Endodermal cell (in vitro differentiated cells): ENCODE data around the gene PSMD1. TPM values are rescaled to one million over a fixed set of nuclear protein-coding genes. Genes with fewer than 3 reads are reported as not detected.
"Not testable (repeated sequence)": the region's sequence is repeated elsewhere in the genome, so short reads cannot be mapped to it uniquely, and the experiment has no call there.

Experiments
- DNase-seq: peaks from one replicate; pipeline ENCODE4 v3.0.0-alpha.2; 2017
- H3K27ac ChIP-seq: 2 replicates; pipeline ENCODE4 v1.5.1; 2013; ENCODE audit warnings: mild to moderate bottlenecking, low read depth, low read length, moderate library complexity
- H3K27me3 ChIP-seq: 2 replicates; pipeline ENCODE4 v1.6.1; 2013; ENCODE audit warnings: mild to moderate bottlenecking, low read length, moderate library complexity; ENCODE audit not compliant: insufficient read depth, control insufficient read depth, poor library complexity, severe bottlenecking
- H3K36me3 ChIP-seq: 2 replicates; pipeline ENCODE4 v1.7.0; 2013; ENCODE audit warnings: mild to moderate bottlenecking, low read length, moderate library complexity; ENCODE audit not compliant: control insufficient read depth, insufficient read depth
- H3K4me1 ChIP-seq: one replicate; pipeline ENCODE4 v1.7.0; 2013; ENCODE audit warnings: low read length; ENCODE audit not compliant: control insufficient read depth, insufficient read depth
- H3K4me3 ChIP-seq: 2 replicates; pipeline ENCODE4 v1.5.1; 2013; ENCODE audit warnings: mild to moderate bottlenecking, low read length, moderate library complexity
- H3K9ac ChIP-seq: 2 replicates; pipeline ENCODE4 v1.6.1; 2013; ENCODE audit warnings: mild to moderate bottlenecking, low read length, moderate library complexity; ENCODE audit not compliant: poor library complexity, severe bottlenecking; ENCODE audit errors: extremely low read depth
- H3K9me3 ChIP-seq: 2 replicates; pipeline ENCODE4 v1.6.1; 2013; ENCODE audit warnings: mild to moderate bottlenecking, low read length, moderate library complexity; ENCODE audit not compliant: control insufficient read depth
- H3K27ac Mint-ChIP-seq: 2 replicates; pipeline ENCODE4 v1.8.0; 2020; ENCODE audit warnings: mixed read lengths
- H3K27me3 Mint-ChIP-seq: 2 replicates; pipeline ENCODE4 v1.8.0; 2021; ENCODE audit warnings: mild to moderate bottlenecking, mixed read lengths; ENCODE audit not compliant: insufficient read depth
- H3K36me3 Mint-ChIP-seq: 2 replicates; pipeline ENCODE4 v1.8.0; 2020; ENCODE audit warnings: low read depth, mixed read lengths
- H3K4me1 Mint-ChIP-seq: 2 replicates; pipeline ENCODE4 v1.8.0; 2020; ENCODE audit warnings: mixed read lengths
- H3K4me3 Mint-ChIP-seq: 2 replicates; pipeline ENCODE4 v1.8.0; 2020; ENCODE audit warnings: mild to moderate bottlenecking, moderate library complexity, mixed read lengths
- H3K9me3 Mint-ChIP-seq: 2 replicates; pipeline ENCODE4 v1.8.0; 2020; ENCODE audit warnings: mild to moderate bottlenecking, mixed read lengths
- WGBS, 2 experiments: methylation state at CpG; one replicate each; pipeline versions ENCODE4 v1.1.5 to v1.1.7; 2013; ENCODE audit warnings: missing lambda C conversion rate in 2 of 2, mixed read lengths in 1 of 2; ENCODE audit not compliant: insufficient coverage in 1 of 2, insufficient read length in 1 of 2; 5-methylcytosine and 5-hydroxymethylcytosine counted together
- total RNA-seq, 2 donors: library from RNA; stranded (reverse); fragmentation: NEBNext Ultra II Directional in 1 of 2; extraction: Animal tissue kit (Norgen Biotek cat#: 25700) in 1 of 2; gene quantifications; 2 replicates in 1 of 2; 3 replicates in 1 of 2; pipeline ENCODE4 v1.2.1, GENCODE V29; 2021
- TF ChIP-seq, protein P1 (sequence below): fragments of 200-600 bp; sonication (generic); conservative IDR thresholded peaks from 2 replicates; pipeline ENCODE4 v1.5.0; 2021; ENCODE audit warnings: antibody characterized with exemption, mild to moderate bottlenecking

PSMD1 gene
- total RNA-seq, 2 donors from 2014 or later, result 148 to 158 TPM

DNA sequence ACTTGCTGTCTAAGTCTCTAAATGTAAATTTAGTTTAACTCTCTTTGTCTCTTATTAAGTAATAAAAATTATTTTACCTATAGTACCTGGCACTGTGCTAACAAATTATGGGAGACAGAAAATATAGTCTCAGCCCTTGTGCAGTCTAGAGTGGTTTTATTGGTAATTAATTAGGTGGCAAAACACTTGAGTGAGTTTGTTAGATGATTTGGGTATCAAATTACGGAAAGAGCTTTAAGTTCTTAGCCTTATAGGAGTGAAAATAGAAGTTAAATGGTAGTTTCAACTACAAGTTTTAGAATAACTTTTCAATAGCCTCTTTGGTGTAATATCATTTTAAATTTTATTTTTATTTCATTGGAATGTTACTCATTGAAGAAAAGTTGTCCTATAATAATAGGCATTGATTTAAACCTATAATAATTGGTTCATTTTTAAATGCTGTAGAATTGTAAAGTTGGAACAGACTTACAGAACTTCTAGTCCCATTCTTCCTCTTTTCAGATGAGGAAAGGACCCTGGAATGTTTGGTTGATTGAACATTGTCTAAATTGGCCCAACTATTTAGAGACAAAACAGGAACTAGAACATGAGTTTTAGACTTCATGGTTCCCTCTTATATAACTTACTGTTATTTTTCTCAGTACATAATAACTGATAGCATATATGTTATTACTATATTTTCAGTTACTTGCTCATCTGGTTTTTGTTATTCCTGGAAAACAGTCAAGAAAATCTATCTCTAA, 78.4 kb downstream of the PSMD1 start:
- Mint-ChIP-seq H3K4me1 (no peaks in the 10 kb centered on the region), H3K27ac (no peak overlapping the region), H3K9me3 (no peaks in the 10 kb centered on the region), H3K36me3 (peaks cover 17% of the 10 kb centered on the region), H3K27me3 (no peaks in the 10 kb centered on the region), H3K4me3 (no peak overlapping the region)
- H3K9me3 ChIP-seq, result no peaks in the 10 kb centered on the region
- TF ChIP-seq, protein P1, sequence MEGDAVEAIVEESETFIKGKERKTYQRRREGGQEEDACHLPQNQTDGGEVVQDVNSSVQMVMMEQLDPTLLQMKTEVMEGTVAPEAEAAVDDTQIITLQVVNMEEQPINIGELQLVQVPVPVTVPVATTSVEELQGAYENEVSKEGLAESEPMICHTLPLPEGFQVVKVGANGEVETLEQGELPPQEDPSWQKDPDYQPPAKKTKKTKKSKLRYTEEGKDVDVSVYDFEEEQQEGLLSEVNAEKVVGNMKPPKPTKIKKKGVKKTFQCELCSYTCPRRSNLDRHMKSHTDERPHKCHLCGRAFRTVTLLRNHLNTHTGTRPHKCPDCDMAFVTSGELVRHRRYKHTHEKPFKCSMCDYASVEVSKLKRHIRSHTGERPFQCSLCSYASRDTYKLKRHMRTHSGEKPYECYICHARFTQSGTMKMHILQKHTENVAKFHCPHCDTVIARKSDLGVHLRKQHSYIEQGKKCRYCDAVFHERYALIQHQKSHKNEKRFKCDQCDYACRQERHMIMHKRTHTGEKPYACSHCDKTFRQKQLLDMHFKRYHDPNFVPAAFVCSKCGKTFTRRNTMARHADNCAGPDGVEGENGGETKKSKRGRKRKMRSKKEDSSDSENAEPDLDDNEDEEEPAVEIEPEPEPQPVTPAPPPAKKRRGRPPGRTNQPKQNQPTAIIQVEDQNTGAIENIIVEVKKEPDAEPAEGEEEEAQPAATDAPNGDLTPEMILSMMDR, result no peak
- peaks cover 3% of the 10 kb centered on the region for H3K4me1 ChIP-seq
- H3K9ac ChIP-seq, result no peak overlapping the region
- no peaks in the 10 kb centered on the region for H3K27me3 ChIP-seq
- H3K27ac ChIP-seq, result no peak overlapping the region
- H3K4me3 ChIP-seq, result no peak overlapping the region
- no peak for DNase-seq
- peaks cover 30% of the 10 kb centered on the region for H3K36me3 ChIP-seq
- 80 to 91% methylated on average over 1 of the region's 1 CpG for WGBS, 2 experiments

DNA sequence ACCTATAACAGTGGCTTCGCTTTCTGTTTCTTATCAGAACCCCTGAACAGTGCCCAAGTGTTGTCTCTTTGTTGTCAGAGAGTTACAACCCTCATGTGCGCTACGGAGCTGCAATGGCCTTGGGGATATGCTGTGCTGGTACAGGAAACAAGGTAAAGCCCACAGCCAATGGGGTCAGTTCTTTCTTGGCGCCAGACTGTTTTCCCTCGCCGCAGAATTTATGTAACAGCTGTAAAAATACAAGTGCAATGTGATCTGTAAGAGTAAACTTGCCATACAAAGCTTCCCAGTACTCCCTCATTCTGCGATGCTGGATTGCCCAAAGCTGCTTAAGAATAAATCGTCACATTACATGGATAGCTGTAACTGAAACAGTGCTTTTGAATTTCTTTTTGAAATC, 82.0 kb downstream of the PSMD1 start:
- Mint-ChIP-seq H3K4me1 (no peaks in the 10 kb centered on the region), H3K9me3 (no peaks in the 10 kb centered on the region), H3K4me3 (no peak overlapping the region), H3K27me3 (no peaks in the 10 kb centered on the region), H3K36me3 (peaks cover 22% of the 10 kb centered on the region), H3K27ac (no peak overlapping the region)
- Histone ChIP-seq H3K27me3 (no peaks in the 10 kb centered on the region), H3K4me1 (peaks cover 3% of the 10 kb centered on the region), H3K4me3 (no peak overlapping the region), H3K36me3 (peaks cover 27% of the 10 kb centered on the region), H3K9me3 (no peaks in the 10 kb centered on the region), H3K27ac (no peak overlapping the region), H3K9ac (no peak overlapping the region)
- 95 to 99% methylated on average over 8 of the region's 8 CpGs for WGBS, 2 experiments
- DNase-seq, result no peak
- TF ChIP-seq, protein P1, result no peak

DNA sequence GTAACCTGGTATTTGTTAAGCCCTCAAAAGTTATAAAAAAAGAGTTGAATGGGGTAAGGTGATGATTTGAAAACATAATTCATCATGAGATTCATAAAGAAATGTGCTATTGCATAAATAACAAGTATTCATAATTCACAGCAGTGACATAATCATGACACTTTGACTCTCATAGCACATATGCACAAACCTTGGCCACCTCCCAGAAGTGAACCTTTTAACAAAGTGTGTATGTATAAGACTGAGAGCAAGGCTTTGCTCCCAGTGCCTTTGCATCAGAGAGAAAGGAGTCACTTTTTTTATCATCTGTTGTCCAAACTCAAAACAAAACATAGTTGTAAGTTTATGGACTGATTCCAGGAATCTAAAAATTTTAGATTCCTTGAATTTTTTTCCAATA, 83.1 kb downstream of the PSMD1 start:
- H3K27ac ChIP-seq, result no peak overlapping the region
- H3K4me3 ChIP-seq, result no peak overlapping the region
- peaks cover 32% of the 10 kb centered on the region for H3K36me3 ChIP-seq
- TF ChIP-seq, protein P1, result no peak
- no peaks in the 10 kb centered on the region for H3K9me3 ChIP-seq
- H3K4me1 ChIP-seq, result no peaks in the 10 kb centered on the region
- Mint-ChIP-seq H3K27ac (no peak overlapping the region), H3K9me3 (no peaks in the 10 kb centered on the region), H3K4me3 (no peak overlapping the region), H3K36me3 (peaks cover 22% of the 10 kb centered on the region), H3K4me1 (no peaks in the 10 kb centered on the region), H3K27me3 (no peaks in the 10 kb centered on the region)
- no peak overlapping the region for H3K9ac ChIP-seq
- H3K27me3 ChIP-seq, result no peaks in the 10 kb centered on the region
- no peak for DNase-seq

DNA sequence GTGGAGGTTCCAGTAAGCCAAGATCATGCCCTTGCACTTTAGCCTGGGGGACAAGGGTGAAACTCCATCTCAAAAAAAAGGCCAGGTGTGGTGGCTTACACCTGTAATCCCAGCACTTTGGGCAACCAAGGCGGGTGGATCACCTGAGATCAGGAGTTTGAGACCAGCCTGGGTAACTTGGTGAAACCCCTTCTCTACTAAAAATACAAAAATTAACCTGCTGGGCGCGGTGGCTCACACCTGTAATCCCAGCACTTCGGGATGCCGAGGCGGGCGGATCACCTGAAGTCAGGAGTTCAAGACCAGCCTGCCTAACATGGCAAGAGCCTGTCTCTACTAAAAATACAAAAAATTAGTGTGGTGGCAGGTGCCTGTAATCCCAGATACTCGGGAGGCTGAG, 84.1 kb downstream of the PSMD1 start:
- not testable (repeated sequence) for H3K27me3 Mint-ChIP-seq, H3K9me3 Mint-ChIP-seq
- 93 to 97% methylated on average over 7 to 8 of the region's 8 CpGs for WGBS, 2 experiments

More for the DNA sequence above, 84.1 kb downstream of the PSMD1 start:
- H3K4me1 ChIP-seq, H3K9me3 ChIP-seq, H3K4me1 Mint-ChIP-seq, H3K9ac ChIP-seq, H3K27ac Mint-ChIP-seq, H3K27me3 ChIP-seq, H3K4me3 ChIP-seq, DNase-seq, H3K27ac ChIP-seq, H3K4me3 Mint-ChIP-seq: not testable (repeated sequence)
- peaks cover 36% of the 10 kb centered on the region for H3K36me3 ChIP-seq
- peaks cover 26% of the 10 kb centered on the region for H3K36me3 Mint-ChIP-seq
